ENCODE data around the gene BMP4. TPM values are rescaled to one million over a fixed set of nuclear protein-coding genes. Genes with fewer than 3 reads are reported as not detected.

Gene BMP4
- polyA plus RNA-seq (4.0 to 8.5 TPM (median 6.5 TPM) in 3 replicates), polyA minus RNA-seq (2.0 to 6.3 TPM (median 4.3 TPM) in 3 replicates)
- 0.39 TPM for polyA plus RNA-seq (2011; ENCODE audit: low read depth)
- 2.6 and 5.0 TPM in 2 replicates for polyA plus RNA-seq (2011; cell fraction: cytosol; rRNA removed)
- polyA plus RNA-seq (2011; cell fraction: nucleus; rRNA removed) = 4.6 and 7.6 TPM in 2 replicates
- 1.2 and 11.6 TPM in 2 replicates for polyA plus RNA-seq (2012; ENCODE audit: low replicate concordance)
- 4.0 TPM for polyA minus RNA-seq (2011; cell fraction: cytosol; rRNA and poly(A)+ RNA removed)
- polyA minus RNA-seq (2011; cell fraction: nucleus; rRNA and poly(A)+ RNA removed) = 3.8 and 4.9 TPM in 2 replicates

DNA sequence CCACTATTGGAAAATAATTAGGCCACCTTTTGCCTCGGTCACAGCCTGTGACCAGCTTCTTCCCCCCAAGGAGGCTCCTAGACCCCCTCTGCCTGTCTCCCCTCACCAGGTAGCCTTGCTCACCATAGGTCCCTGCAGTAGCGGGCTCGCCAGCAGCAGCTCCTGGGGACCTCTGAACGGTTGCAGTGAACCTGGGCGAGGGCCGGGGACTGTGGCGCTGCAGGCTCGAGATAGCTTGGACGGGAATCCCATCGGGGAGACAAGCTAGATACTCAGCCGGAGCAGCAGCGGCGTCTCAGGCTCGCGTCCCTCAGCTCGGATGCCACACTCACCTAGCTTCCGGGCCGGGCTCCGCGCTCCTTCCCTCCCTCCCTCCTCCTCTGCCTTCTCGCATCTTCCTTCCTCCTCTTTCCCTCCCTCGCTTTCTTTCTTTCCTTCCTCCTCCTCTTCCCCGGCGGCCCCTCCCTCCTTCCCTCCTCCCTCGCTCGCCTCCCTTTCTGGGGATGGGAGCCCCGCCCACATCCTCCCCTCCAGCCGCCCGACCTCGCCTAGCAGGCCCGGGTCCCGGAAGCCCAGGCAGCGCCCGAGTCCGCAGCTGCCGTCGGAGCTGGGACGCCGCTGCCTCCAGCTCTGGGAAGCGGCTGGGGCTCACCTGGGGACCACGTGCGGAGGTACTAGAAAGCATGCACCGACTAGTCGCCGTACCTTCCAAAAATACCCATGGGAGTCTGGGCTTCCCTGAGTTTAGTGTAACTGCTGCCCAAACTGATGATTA lies at the start of gene BMP4:
BMP4 (minus strand) TSS at position 399 of the 775 bp plus-strand sequence. CDS start 4,603 bp downstream, outside the sequence.
- no peak for FAIRE-seq
- H4K20me1 ChIP-seq (ENCODE audit: control insufficient read depth, extremely low read depth, insufficient read depth, low read length) = no peaks in the 10 kb centered on the region
- peaks cover 10% of the 10 kb centered on the region for H3K4me1 ChIP-seq (ENCODE audit: control insufficient read depth, extremely low read depth, insufficient read depth, low read length)
- H3K4me2 ChIP-seq (ENCODE audit: control insufficient read depth, extremely low read depth, insufficient read depth, low read depth, low read length) = peak within 1 kb of the TSS; percentile 93
- H3K79me2 ChIP-seq (ENCODE audit: control insufficient read depth, insufficient read depth, low read length) = peaks cover 20% of the 10 kb centered on the region
- TF ChIP-seq, protein P1, sequence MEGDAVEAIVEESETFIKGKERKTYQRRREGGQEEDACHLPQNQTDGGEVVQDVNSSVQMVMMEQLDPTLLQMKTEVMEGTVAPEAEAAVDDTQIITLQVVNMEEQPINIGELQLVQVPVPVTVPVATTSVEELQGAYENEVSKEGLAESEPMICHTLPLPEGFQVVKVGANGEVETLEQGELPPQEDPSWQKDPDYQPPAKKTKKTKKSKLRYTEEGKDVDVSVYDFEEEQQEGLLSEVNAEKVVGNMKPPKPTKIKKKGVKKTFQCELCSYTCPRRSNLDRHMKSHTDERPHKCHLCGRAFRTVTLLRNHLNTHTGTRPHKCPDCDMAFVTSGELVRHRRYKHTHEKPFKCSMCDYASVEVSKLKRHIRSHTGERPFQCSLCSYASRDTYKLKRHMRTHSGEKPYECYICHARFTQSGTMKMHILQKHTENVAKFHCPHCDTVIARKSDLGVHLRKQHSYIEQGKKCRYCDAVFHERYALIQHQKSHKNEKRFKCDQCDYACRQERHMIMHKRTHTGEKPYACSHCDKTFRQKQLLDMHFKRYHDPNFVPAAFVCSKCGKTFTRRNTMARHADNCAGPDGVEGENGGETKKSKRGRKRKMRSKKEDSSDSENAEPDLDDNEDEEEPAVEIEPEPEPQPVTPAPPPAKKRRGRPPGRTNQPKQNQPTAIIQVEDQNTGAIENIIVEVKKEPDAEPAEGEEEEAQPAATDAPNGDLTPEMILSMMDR (optimal IDR thresholded peaks at IDR 0.05 in 1 of 3, IDR thresholded peaks at IDR 0.05 in 1 of 3, conservative IDR thresholded peaks at IDR 0.05 in 1 of 3; ENCODE audit: extremely low read depth in 1 of 3, insufficient read depth in 2 of 3, low read length in 3 of 3) = no peak
- TF ChIP-seq EZH2 (IDR thresholded peaks at IDR 0.05; ENCODE audit: low read length) = no peak
- no peaks in the 10 kb centered on the region for H3K9me1 ChIP-seq (ENCODE audit: control insufficient read depth, extremely low read depth, insufficient read depth, low read length)
- peak within 1 kb of the TSS; percentile 76 for H3K9ac ChIP-seq (ENCODE audit: control insufficient read depth, extremely low read depth, insufficient read depth, low read length)
- dilution Hi-C loops (cut with MboI; ENCODE audit: extremely low pct_ligation_motif_present, low sequenced_read_pairs) = no loop called here
- no peaks in the 10 kb centered on the region for H3K9me3 ChIP-seq (ENCODE audit: control insufficient read depth, low read depth, low read length)
- peaks cover 0 to 8% of the 10 kb centered on the region in 2 experiments for H3K36me3 ChIP-seq (ENCODE audit: control insufficient read depth in 2 of 2, extremely low read depth in 1 of 2, insufficient read depth in 2 of 2, low read length in 2 of 2)
- H3K4me3 ChIP-seq (ENCODE audit: control insufficient read depth in 2 of 3, extremely low read depth in 1 of 3, insufficient read depth in 2 of 3, low read depth in 1 of 3, low read length in 3 of 3) = peak within 1 kb of the TSS; percentile 50 to 90 (median 79)
- peak; percentile 70 for DNase-seq (ENCODE audit: low read depth, low spot score)
- H3K27me3 ChIP-seq (ENCODE audit: control insufficient read depth, extremely low read depth, insufficient read depth, low read length) = no peaks in the 10 kb centered on the region
- H2AFZ ChIP-seq (ENCODE audit: control insufficient read depth, low read length) = peak within 1 kb of the TSS; percentile 90
- peak within 1 kb of the TSS; percentile 51 for H3K27ac ChIP-seq (ENCODE audit: control insufficient read depth, insufficient read depth, low read length)

DNA sequence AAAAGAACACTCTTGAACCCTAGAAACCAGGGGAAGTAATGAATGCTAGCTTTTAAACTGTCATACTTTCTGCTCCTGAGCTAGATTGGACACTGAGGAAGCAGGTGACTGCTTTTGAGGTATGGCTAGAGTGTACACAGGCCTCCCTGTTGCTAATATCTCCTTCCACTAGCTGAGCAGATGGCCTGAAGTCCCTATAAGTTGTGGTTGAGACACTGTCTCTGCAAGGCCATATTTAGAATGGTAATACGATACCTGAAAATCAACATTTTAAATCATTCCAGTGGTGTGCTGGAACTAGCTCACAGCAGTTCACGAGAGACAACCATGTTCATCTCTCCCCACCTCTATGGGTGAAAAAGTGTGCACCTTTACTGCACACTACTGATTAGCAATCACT lies 46.4 kb upstream of the BMP4 start:
- no peak overlapping the region for H3K4me2 ChIP-seq (ENCODE audit: control insufficient read depth, extremely low read depth, insufficient read depth, low read depth, low read length)

More for the DNA sequence above, 46.4 kb upstream of the BMP4 start:
- Histone ChIP-seq H3K27me3 (ENCODE audit: control insufficient read depth, extremely low read depth, insufficient read depth, low read length) (no peaks in the 10 kb centered on the region), H3K79me2 (ENCODE audit: control insufficient read depth, insufficient read depth, low read length) (no peaks in the 10 kb centered on the region), H2AFZ (ENCODE audit: control insufficient read depth, low read length) (no peak overlapping the region), H3K4me1 (ENCODE audit: control insufficient read depth, extremely low read depth, insufficient read depth, low read length) (no peaks in the 10 kb centered on the region), H3K9ac (ENCODE audit: control insufficient read depth, extremely low read depth, insufficient read depth, low read length) (no peak overlapping the region), H3K4me3 (ENCODE audit: control insufficient read depth in 2 of 3, extremely low read depth in 1 of 3, insufficient read depth in 2 of 3, low read depth in 1 of 3, low read length in 3 of 3) (no peak overlapping the region), H3K9me1 (ENCODE audit: control insufficient read depth, extremely low read depth, insufficient read depth, low read length) (no peaks in the 10 kb centered on the region), H3K36me3 (ENCODE audit: control insufficient read depth in 2 of 2, extremely low read depth in 1 of 2, insufficient read depth in 2 of 2, low read length in 2 of 2) (no peaks in the 10 kb centered on the region), H3K27ac (ENCODE audit: control insufficient read depth, insufficient read depth, low read length) (no peak overlapping the region), H3K9me3 (ENCODE audit: control insufficient read depth, low read depth, low read length) (no peaks in the 10 kb centered on the region), H4K20me1 (ENCODE audit: control insufficient read depth, extremely low read depth, insufficient read depth, low read length) (no peaks in the 10 kb centered on the region)
- dilution Hi-C loops (cut with MboI; ENCODE audit: extremely low pct_ligation_motif_present, low sequenced_read_pairs) = no loop called here
- no peak for TF ChIP-seq EZH2 (IDR thresholded peaks at IDR 0.05; ENCODE audit: low read length)
- TF ChIP-seq, protein P1 (optimal IDR thresholded peaks at IDR 0.05 in 1 of 3, IDR thresholded peaks at IDR 0.05 in 1 of 3, conservative IDR thresholded peaks at IDR 0.05 in 1 of 3; ENCODE audit: extremely low read depth in 1 of 3, insufficient read depth in 2 of 3, low read length in 3 of 3) = no peak
- FAIRE-seq = no peak
- no peak for DNase-seq (ENCODE audit: low read depth, low spot score)
